Stimulated activated CD4-positive, alpha-beta T cell treated with anti-CD3 and anti-CD28 coated beads, TNF-alpha, amount 100 ng/mL, for 24 hours (primary cell): ENCODE data around the gene CNTNAP2.
"Not testable (repeated sequence)": the region's sequence is repeated elsewhere in the genome, so short reads cannot be mapped to it uniquely, and the experiment has no call there.

Experiments used
- DNase-seq, 3 experiments: peaks; one replicate each; pipeline ENCODE4 v3.0.0-alpha.2; 2020; ENCODE audit warnings: low read depth in 3 of 3

The CNTNAP2 gene

GRCh38 chr7:147640821-147641220 is 1524.2 kb downstream of the CNTNAP2 start:
- no peak for DNase-seq

DNA sequence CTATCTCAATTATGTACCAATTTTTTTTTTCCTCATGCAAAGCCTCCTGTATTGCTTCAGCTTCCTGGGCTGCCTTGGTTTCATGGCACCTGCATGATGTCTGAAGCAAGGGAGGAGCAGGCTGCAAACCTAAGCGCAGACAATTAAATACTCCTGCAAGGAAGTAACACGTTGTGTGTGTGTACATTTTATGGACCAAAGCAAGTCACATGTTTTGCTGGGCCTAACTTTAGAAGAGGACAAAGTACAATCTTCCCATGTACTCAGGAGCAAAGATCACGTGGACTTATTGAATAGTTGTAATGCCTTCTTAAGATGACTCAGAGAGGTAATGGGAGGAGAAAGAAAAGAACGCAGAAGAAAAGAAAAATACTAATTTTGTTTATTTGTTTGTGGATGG is 1530.0 kb downstream of the CNTNAP2 start:
- no peak for DNase-seq

- no peak for DNase-seq
These were observed 1534.4 kb downstream of the CNTNAP2 start for GRCh38 chr7:147650991-147651390.

DNA sequence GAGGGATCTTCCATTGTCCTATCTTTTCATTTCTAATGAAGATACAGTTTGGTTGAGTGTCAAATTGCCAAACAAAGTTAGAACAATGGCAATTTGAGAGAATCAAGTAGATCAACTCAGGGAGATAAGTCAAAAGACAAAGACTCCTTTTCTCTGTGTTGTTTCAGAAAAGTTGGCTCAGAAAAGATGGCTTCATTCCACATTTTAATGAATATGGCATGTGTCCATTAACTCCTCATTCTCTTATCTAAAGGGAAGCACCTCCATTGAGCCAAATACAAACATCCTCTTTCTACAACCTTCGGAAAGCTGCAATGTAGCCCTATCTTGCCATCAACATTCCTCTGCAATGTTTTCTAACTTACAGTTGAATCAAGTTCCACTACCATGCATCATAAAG is 1535.0 kb downstream of the CNTNAP2 start:
- no peak for DNase-seq

- no peak for DNase-seq
These were observed 1536.9 kb downstream of the CNTNAP2 start for GRCh38 chr7:147653456-147653855.

GRCh38 chr7:147658392-147658967 is 1541.9 kb downstream of the CNTNAP2 start:
- no peak for DNase-seq

GRCh38 chr7:147659036-147659995 is 1542.7 kb downstream of the CNTNAP2 start:
- no peak for DNase-seq

DNA sequence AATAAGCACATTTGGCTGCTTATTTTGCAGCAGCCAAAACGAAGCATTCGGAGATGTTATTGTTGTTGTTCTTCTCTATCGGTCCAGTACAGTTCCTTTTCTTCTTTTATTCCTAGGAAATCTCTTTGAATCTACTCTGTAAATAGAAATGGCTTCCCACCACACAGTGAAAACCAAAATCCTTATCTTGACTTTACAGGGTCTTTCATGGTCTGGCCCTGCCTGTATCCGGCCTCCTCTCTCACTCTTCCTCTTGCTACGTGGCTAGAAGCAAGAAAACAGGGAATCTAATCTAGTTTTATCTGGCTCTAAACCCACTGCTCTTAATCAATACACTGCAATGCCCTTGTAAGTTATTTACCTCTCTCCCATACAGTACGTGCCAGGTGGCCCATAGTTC is 1547.9 kb downstream of the CNTNAP2 start:
- no peak for DNase-seq

GRCh38 chr7:147670759-147671158 is 1554.2 kb downstream of the CNTNAP2 start:
- no peak for DNase-seq

DNA sequence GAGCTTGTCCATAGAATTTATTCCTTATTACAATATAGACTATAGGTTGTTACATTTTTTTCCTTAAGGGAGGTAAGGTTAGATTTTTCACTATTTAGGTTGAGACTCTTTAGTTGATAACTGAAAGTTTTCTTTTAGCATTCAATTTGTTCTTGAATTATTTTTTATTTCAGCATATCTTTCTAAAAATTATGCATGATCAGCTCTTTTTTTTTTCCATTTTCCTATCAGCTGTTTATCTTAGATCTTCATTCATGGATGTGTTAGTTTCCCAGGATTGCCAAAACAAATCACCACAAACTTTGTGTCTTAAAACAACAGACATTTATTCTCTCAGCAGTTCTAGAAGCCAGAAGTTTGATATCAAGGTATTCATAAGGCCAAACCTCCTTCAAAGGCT is 1558.1 kb downstream of the CNTNAP2 start:
- no peak for DNase-seq

DNA sequence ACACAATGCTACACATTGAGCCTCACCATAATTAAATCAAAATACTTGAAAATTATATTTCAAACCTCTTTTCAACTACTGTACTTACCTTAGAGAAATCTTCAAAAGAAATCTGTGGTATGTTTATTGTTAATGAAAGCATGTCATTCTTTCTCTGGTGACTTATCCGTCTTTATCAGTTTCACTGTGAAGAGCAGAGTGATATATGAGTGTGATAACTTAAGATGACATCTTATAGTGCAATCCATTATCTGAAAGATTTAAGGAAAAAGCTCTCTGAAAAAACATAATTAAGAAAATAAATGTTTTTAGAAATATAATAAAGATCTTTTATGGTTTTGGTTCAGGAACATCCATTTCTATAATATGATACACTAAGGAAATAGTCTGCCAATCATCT is 1562.3 kb downstream of the CNTNAP2 start:
- DNase-seq, result no peak

- DNase-seq, result no peak
These were observed 1564.9 kb downstream of the CNTNAP2 start for GRCh38 chr7:147681530-147681929.

DNA sequence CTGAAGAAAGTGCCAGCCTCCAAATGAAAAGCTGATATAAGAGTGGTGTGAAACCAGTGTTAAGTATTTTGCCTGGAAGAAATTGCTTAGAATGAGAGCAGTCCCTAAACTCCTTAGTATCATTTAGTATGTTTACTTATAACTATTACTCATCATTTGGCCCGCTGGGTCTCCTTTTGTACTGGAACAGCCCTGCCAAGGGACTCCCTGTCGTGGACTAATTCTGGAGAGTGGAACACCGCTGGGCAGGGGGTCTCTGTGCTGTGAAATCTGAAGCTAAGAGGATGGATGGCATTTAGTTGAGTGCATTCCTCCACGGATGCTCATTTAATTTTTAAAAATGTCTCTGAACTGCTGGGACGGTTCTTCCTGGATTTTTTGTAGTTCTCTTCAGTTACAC is 1584.1 kb downstream of the CNTNAP2 start:
- DNase-seq, result no peak

- no peak for DNase-seq
These were observed 1591.3 kb downstream of the CNTNAP2 start for GRCh38 chr7:147707926-147708325.

DNA sequence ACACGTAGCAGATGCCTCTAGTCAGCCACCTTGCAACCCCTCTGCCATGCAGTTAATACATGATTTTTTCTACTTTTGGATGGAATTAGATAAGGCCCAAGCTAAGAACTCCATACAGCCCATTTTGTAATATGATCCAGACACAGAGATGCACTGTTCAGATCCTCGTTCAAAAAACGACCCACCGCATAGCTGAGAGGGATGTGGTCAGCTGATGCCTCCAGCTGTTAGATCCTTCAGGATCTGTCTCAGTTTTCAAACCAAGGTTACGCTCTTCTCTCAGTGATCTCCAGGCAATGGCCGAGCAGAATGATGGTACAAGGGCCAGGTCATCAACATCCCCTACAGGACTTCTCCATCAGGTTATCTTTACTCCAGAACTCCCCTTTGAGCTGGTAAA is 1592.3 kb downstream of the CNTNAP2 start:
- DNase-seq, result no peak

DNA sequence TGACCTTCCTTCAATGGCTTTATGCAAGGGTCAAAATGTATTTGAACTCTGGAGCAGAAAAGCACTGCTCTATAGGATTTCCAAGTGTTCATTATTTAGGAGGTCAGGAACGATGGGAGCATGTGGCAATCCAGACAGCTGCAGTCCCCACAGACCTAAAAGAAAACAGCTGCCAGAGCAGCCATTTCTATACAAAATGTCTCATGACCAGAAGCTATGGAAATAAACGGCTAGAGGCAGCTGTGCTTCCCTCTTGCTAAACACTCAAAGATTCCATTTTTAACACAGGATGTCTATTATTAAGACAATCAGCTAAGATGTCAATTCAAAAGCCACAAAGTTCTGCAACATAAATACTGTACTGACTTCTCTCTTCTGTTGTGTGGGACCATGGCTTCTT is 1594.8 kb downstream of the CNTNAP2 start:
- DNase-seq, result no peak

DNA sequence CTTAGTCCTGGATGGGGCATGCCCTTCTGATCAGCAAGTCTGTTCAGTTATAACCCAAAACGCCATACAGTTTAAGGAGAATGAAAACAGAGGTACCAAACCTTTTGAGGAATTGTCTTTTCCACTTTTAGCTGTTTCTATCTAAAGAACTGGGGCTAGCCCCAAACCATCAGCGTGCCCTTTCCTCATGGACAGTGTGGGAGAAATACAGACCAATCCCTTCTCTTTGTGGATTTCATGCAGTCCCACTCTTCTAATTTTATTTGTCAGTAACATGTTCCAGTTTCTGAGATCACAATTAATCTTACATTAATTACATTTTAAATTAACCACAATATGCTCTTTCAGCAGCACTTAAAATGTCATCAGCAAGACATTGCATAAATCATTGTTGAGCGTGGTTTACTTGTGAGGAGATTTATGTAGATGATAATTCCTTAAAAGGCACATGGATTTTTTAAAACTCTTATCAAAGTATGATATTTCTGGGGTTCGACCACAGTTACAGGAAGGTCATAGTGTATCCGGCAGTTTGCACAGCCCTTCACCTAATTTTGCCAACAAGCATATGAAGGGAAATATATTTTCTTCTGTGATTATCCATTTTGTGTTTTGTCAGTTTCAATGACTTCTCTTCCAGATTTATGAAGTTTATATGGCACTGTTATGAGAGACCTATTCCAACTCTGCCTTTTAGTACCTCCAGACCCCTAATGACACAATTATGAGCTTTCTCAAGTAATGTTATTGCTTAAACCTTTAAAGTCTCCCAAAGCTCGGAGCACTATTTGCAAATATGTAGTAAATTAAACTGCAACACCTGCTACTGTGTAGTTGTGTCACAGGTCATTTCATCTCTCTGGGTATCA is 1605.6 kb downstream of the CNTNAP2 start:
- DNase-seq, result no peak

- no peak for DNase-seq
These were observed 1606.9 kb downstream of the CNTNAP2 start for GRCh38 chr7:147723536-147723935.

DNA sequence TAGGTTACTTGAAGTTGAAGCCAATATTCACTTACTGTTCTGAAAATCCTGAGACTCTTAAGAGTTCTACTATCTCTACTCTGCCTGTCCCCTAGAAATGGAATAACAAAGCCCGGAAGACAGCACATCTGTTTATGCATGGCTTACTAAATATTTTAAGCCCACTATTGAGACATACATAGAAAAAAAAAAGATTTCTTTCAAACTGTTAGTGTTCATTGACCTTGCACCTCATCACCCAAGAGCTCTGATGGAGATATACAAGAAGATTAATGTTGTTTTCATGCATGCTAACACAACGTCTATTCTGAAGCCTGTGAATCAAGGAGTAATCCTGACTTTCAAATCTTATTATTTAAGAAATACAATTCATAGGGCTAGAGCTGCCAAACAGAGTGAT is 1614.7 kb downstream of the CNTNAP2 start:
- DNase-seq, result no peak

- not testable (repeated sequence) for DNase-seq
These were observed 1621.1 kb downstream of the CNTNAP2 start for GRCh38 chr7:147737559-147738214.

DNA sequence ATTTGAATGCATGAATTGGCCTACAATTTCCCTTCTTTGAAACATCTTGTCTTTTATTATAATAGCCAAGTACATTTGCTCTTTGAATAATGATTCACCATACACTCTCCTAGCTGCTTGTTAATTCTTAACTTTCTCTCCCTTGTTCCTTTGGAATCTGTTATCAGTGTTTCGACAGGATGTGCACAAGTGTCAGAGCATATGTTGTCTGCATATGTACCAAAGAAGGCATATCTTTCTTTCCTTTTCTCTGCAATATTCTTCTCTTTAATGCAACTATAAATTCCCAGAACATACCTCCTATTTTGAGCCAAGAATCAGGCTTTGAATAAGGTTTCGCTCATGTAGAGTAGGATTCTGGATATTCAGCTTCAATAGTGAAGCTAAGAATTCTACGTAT is 1625.7 kb downstream of the CNTNAP2 start:
- no peak for DNase-seq

DNA sequence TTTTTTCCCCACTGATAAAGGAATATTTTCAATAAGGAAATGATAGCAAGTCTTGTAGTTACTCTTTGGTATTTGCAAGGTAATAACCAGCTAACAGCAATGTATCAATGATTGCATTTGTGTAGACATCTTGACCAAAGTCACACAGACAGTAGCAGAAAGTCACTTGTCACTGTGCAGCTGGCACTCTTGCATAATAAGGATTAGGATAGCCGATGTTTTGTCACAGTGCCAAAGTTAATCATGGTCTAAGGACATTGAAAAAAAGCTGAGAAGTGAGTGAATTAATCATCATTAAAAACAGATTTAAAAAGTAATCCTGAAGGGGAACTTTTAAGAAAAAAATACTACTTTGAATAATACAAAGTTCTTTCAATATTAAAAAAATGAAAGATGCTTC is 1639.7 kb downstream of the CNTNAP2 start:
- no peak for DNase-seq
